Esophagus muscularis mucosa (tissue), 4 donors: Measurements from ENCODE around the gene CALHM1. TPM values are rescaled to one million over a fixed set of nuclear protein-coding genes. Genes with fewer than 3 reads are reported as not detected.
A peak's percentile ranks its signal among the peaks of the same experiment; 100 is the strongest.

Experiments
- DNase-seq: peaks from one replicate; pipeline ENCODE4 v3.0.0-alpha.2; 2017; ENCODE audit errors: extremely low spot score
- H3K27ac ChIP-seq, 4 donors: fragments of 200-600 bp; sonication (generic); replicated peaks in 1 of 4; 1 replicate in 3 of 4; 2 replicates in 1 of 4; pipeline ENCODE4 v1.5.1; 2016 to 2019; ENCODE audit warnings: mild to moderate bottlenecking in 1 of 4
- H3K27me3 ChIP-seq, 4 donors: fragments of 200-600 bp; sonication (generic); one replicate each; pipeline versions ENCODE4 v1.5.1 to v1.6.0; 2016 to 2019
- H3K36me3 ChIP-seq, 4 donors: fragments of 200-600 bp; sonication (generic); one replicate each; pipeline ENCODE4 v1.5.1; 2016 to 2019
- H3K4me1 ChIP-seq, 4 donors: fragments of 200-600 bp; sonication (generic); one replicate each; pipeline ENCODE4 v1.5.1; 2016 to 2019
- H3K4me3 ChIP-seq, 4 donors: fragments of 200-600 bp; sonication (generic); 1 replicate in 2 of 4; 2 replicates in 2 of 4; pipeline ENCODE4 v1.5.1; 2016 to 2019; ENCODE audit warnings: mild to moderate bottlenecking in 4 of 4, moderate library complexity in 1 of 4
- H3K9me3 ChIP-seq, 4 donors: fragments of 200-600 bp; sonication (generic); 1 replicate in 3 of 4; 2 replicates in 1 of 4; pipeline ENCODE4 v1.5.1; 2016 to 2019
- EP300 ChIP-seq: sonication (generic); formaldehyde crosslinking; IDR thresholded peaks from one replicate; pipeline ENCODE4 v1.6.1; 2017; ENCODE audit warnings: antibody characterized with exemption
- POLR2A ChIP-seq: fragments of 450-650 bp; IDR thresholded peaks from one replicate; pipeline ENCODE4 v1.6.1; 2017; ENCODE audit warnings: antibody characterized with exemption, moderate library complexity, mild to moderate bottlenecking, low read depth
- POLR2AphosphoS5 ChIP-seq, 2 donors: sonication (generic); formaldehyde crosslinking; IDR thresholded peaks; one replicate each; pipeline ENCODE4 v1.6.1; 2017; ENCODE audit warnings: antibody characterized with exemption in 2 of 2
- WGBS: methylation state at CpG from one replicate; pipeline ENCODE4 v1.1.5; 2018; 5-methylcytosine and 5-hydroxymethylcytosine counted together
- intact Hi-C: fragments of 100-400 bp; cut with DNase I; formaldehyde crosslinking; loops from one replicate; pipeline ENCODE4 v1.15.1; 2023
- total RNA-seq, 4 donors: library from RNA; depleted of rRNA; stranded (reverse); fragments of >200 nt; gene quantifications; one replicate each; pipeline versions ENCODE4 v1.1.0 to v1.2.1, GENCODE V29; 2016
- TF ChIP-seq, protein P1 (sequence below), 3 experiments: fragments of 200-600 bp in 2 of 3; fragments of 450-650 bp in 1 of 3; sonication (generic) in 2 of 3; IDR thresholded peaks; one replicate each; pipeline ENCODE4 v1.5.1; 2017 to 2019; ENCODE audit warnings: antibody characterized with exemption in 3 of 3, mild to moderate bottlenecking in 2 of 3, moderate library complexity in 1 of 3

CALHM1 gene
- total RNA-seq, 4 donors from 2014 or later = not detected

DNA sequence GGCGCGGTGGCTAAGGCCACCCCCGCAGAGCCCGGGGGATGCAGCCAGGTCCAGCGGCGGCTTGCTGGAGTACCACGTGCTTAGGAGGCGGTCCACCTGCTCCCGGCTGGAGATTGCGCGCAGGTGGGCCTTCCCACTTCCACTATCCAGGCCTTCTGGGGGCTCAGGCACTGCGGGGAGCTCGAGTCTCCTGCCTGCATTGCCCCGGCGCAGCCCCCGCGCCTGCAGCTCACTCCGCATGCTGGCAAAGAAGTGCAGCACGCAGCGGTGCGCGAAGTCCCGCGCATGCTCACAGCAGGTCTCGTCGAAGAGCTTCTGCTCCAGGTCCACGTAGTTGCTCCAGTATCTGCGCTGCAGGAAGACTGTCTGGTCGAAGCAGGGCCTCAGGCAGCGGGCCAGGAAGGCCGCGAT is 14.6 kb upstream of the CALHM1 start:
- peaks cover 0 to 16% (median 2%) of the 10 kb centered on the region in 4 donors for H3K4me1 ChIP-seq
- no peak overlapping the region for H3K27ac ChIP-seq
- H3K4me3 ChIP-seq = no peak overlapping the region
- no peak for DNase-seq
- TF ChIP-seq POLR2A (no peak), EP300 (no peak), POLR2AphosphoS5 (IDR thresholded peaks at IDR 0.05) (no peak)
- TF ChIP-seq, protein P1, sequence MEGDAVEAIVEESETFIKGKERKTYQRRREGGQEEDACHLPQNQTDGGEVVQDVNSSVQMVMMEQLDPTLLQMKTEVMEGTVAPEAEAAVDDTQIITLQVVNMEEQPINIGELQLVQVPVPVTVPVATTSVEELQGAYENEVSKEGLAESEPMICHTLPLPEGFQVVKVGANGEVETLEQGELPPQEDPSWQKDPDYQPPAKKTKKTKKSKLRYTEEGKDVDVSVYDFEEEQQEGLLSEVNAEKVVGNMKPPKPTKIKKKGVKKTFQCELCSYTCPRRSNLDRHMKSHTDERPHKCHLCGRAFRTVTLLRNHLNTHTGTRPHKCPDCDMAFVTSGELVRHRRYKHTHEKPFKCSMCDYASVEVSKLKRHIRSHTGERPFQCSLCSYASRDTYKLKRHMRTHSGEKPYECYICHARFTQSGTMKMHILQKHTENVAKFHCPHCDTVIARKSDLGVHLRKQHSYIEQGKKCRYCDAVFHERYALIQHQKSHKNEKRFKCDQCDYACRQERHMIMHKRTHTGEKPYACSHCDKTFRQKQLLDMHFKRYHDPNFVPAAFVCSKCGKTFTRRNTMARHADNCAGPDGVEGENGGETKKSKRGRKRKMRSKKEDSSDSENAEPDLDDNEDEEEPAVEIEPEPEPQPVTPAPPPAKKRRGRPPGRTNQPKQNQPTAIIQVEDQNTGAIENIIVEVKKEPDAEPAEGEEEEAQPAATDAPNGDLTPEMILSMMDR (IDR thresholded peaks at IDR 0.05) = no peak
- H3K9me3 ChIP-seq = no peaks in the 10 kb centered on the region
- H3K27me3 ChIP-seq = peaks cover 0 to 6% (median 0%) of the 10 kb centered on the region in 4 donors
- 73% methylated on average over 8 of the region's 32 CpGs for WGBS
- no peaks in the 10 kb centered on the region for H3K36me3 ChIP-seq
- intact Hi-C loops = no loop called here

DNA sequence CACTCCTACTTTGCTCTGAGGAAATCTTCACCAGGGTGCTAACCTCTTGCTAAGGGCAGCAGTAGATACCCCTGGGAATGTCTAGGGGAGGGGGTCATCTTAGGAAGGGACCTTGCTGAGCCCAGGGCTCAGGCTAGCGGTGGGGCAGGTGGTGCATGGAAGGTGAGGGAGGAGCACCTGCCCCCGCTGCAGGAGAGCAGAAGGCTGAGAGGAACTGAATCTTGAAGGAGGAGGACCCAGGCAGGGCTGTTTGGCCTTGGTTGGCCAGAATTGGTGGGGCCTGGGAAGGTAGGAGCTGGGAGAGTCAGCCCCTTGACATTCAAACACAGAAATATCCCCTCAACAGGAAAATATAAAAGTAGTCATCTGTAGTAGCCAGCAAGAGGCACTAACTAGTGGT is 13.3 kb upstream of the CALHM1 start:
- Histone ChIP-seq H3K27me3 (peaks cover 0 to 6% (median 0%) of the 10 kb centered on the region in 4 donors), H3K36me3 (no peaks in the 10 kb centered on the region), H3K4me3 (no peak overlapping the region), H3K4me1 (peaks cover 0 to 16% (median 2%) of the 10 kb centered on the region in 4 donors), H3K27ac (peak overlapping the region in 3 of 4 donors; percentile 21 to 52 (median 34)), H3K9me3 (no peaks in the 10 kb centered on the region)
- intact Hi-C loops = no loop called here
- DNase-seq = no peak
- 77% methylated on average over 2 of the region's 2 CpGs for WGBS
- TF ChIP-seq POLR2A (no peak), POLR2AphosphoS5 (IDR thresholded peaks at IDR 0.05) (no peak), EP300 (no peak)
- TF ChIP-seq, protein P1 (IDR thresholded peaks at IDR 0.05) = no peak

DNA sequence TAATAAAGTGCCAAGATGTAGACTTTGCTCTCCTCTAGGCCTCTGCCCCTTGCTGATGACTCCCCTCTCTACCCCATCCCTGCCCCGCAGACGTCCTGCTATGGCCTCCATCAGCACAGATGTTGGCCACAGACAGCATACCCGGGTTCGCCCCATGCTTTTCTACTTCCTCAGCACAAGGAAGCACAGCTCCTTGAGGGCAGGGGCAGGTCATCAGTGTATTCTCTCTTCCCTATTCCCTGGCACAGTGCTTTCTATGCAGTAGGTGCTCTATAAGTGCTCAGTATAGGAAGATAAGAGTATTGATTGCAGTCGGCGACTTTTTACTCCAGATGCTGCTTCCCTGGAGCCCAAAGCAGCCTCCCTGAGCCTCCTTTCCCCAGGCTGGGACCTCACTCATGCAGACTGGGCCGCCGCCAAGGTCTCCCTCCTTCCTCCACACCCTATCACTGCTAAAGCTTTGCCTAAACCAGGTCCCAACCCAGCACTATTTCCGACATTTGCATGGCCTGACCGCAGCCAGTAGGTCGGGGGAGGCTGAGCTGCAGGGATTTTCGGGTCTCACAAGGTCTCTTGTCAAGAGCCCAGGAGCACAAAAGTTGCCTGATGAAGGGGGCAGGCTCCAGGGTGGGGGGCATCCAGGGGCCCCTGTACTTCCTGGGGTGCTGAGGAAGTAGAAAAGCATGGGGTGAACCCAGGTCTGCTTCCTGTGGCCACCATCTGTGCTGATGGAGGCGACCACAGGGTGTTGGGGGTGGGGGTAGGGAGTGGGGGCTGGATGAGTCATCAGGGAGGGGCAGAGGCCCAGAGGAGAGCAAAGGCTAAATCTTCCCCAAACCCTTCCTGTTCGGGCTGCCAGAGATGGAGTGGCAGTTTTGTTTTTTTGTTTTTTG is 12.3 kb upstream of the CALHM1 start:
- no peak for DNase-seq
- TF ChIP-seq POLR2A (no peak), POLR2AphosphoS5 (IDR thresholded peaks at IDR 0.05) (no peak), EP300 (no peak)
- TF ChIP-seq, protein P1 (IDR thresholded peaks at IDR 0.05) = no peak
- intact Hi-C loops = no loop called here
- no peaks in the 10 kb centered on the region for H3K27me3 ChIP-seq
- no peak overlapping the region for H3K4me3 ChIP-seq
- H3K4me1 ChIP-seq = peaks cover 0 to 16% (median 2%) of the 10 kb centered on the region in 4 donors
- no peaks in the 10 kb centered on the region for H3K9me3 ChIP-seq
- no peaks in the 10 kb centered on the region for H3K36me3 ChIP-seq
- H3K27ac ChIP-seq = peak overlapping the region in 3 of 4 donors; percentile 21 to 52 (median 34)
- WGBS = 73% methylated on average over 14 of the region's 14 CpGs

DNA sequence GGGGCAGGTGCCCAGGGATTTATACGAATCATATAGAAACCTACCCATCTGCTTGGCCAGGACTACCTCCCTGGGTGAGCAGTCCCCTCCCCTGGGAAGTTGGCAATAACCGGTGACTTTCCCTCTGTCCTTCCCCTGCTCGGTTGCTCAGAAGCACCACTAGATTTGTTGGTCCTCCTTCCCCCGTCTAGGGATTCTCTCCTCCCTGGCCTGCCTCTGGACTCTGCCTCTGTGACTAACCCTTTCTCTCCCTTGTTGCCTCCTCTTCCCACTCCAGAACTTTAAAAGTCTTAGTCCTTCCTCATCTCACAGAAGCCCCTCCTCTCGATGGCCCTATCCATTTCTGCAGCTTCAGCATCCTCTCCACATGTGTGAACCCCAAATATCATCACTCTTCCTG is 10.5 kb upstream of the CALHM1 start:
- H3K4me1 ChIP-seq = peaks cover 0 to 16% (median 2%) of the 10 kb centered on the region in 4 donors
- H3K27me3 ChIP-seq = no peaks in the 10 kb centered on the region
- WGBS = 76% methylated on average over 5 of the region's 5 CpGs
- no peak for TF ChIP-seq EP300
- TF ChIP-seq POLR2AphosphoS5 (IDR thresholded peaks at IDR 0.05) = no peak
- no peak for TF ChIP-seq POLR2A
- TF ChIP-seq, protein P1 (IDR thresholded peaks at IDR 0.05) = no peak
- no peaks in the 10 kb centered on the region for H3K9me3 ChIP-seq
- DNase-seq = no peak
- H3K27ac ChIP-seq = no peak overlapping the region
- intact Hi-C loops = no loop called here
- no peaks in the 10 kb centered on the region for H3K36me3 ChIP-seq
- H3K4me3 ChIP-seq = no peak overlapping the region
